Measurements from ENCODE around the gene CFLAR.
"Not testable (repeated sequence)": the region's sequence is repeated elsewhere in the genome, so short reads cannot be mapped to it uniquely, and the experiment has no call there.

Gene CFLAR

DNA sequence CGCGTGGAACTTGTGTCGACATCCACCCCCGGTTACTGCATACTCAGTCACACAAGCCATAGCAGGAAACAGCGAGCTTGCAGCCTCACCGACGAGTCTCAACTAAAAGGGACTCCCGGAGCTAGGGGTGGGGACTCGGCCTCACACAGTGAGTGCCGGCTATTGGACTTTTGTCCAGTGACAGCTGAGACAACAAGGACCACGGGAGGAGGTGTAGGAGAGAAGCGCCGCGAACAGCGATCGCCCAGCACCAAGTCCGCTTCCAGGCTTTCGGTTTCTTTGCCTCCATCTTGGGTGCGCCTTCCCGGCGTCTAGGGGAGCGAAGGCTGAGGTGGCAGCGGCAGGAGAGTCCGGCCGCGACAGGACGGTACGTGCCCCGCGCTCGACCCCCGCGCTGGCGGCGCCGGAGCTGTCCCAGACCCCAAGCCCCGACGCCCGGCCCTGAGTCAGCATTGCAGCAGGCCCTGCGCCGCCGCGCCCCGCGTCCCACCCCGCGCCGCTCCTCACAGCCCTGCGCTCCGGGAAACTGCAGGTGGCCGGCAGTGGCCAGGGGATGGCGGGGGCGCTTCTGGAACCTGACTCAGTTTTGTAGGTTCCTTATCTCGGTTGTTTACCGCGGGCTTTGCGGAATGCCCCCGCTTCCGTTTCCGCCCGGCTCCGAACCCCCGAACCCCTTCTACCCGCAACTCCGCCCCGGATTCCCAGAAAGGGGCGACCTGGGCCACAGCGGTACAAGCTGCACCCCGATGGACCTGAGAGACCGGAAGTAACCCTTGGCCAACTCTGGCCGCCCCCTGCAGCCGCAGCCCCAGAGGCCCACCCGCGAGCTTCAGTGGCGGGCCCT is at the start of gene CFLAR:
Gene CFLAR, plus strand, starts transcription at position 50 of the 844 bp plus-strand sequence. CDS start 13,702 bp downstream, outside the sequence.
- peak; percentile 65 for DNase-seq

DNA sequence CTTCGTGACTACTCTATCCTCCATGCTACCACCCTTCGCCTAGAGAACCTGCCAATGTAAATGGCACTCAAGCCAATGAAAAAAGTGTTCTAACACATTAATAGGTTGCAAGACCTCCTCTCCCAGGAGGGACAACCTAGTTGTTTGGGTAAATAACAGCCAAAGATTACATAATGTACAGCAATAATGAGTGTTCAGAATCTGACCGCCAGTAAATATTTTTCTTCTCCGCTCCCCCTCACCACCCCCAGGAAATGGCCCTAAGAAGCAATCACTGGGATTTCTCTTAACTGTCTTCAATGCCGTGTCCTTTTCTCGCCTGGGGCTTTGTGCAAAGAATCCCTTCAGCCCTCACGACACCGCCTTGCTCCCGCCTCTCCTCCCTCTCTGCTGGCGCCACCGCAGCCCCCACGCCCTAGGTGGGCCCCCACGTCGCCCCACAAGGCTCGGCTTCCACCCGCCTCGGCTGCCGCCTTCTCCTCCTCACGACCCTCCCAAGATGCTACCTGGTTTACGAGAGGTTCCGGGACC is 45.0 kb upstream of the CFLAR start:
- DNase-seq: no peak

- peak; percentile 91 for DNase-seq
These were observed 44.3 kb upstream of the CFLAR start, which contains the start of the genes HYCC2 and NDUFB3 for GRCh38 chr2:201071479-201072200. Gene HYCC2, minus strand, starts transcription at chr2:201071671. Its CDS starts 47,662 bp downstream, at chr2:201024009. Gene NDUFB3, plus strand, starts transcription at chr2:201072001. Its CDS starts 6,882 bp downstream, at chr2:201078883.

GRCh38 chr2:201072201-201072530 is 43.8 kb upstream of the CFLAR start:
- no peak for DNase-seq

GRCh38 chr2:201073071-201073470 is 42.9 kb upstream of the CFLAR start:
- no peak for DNase-seq

GRCh38 chr2:201074996-201075395 is 41.0 kb upstream of the CFLAR start:
- DNase-seq: no peak

DNA sequence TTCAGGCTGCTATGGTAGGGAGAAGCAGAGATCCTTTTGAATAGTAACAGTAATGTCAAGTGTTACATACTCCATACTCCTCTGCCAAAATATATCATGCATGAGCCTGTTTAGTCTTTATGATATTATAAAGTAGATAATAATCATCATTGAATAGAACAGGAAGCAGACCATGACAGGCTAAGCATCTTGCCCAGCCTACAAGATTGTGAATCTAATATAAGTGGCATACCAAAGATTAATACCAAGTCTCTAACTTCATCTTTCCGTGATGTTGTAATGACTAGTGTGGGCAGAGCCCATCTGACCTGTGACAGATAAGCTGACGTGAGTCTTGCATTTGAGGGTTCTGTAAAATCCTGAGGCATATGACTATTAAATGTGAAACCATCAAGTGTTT is 31.1 kb upstream of the CFLAR start:
- DNase-seq: no peak

DNA sequence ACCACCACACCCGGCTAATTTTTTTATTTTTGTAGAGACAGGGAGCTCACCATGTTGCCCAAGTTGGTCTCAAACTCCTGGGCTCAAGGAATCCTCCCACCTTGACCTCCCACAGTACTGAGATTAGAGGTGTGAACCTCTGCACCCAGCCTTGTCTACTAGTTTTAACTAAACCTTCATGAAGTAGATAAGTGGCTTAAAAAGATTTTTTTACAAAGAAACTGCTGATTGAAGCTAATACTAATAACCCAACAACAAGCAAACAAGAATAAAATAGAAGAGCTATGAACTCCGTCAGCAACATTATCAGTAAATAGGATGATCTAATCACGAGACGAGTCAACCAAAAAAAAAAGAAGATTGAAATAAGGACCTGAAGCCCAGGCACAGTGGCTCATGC is 25.4 kb upstream of the CFLAR start:
- no peak for DNase-seq

DNA sequence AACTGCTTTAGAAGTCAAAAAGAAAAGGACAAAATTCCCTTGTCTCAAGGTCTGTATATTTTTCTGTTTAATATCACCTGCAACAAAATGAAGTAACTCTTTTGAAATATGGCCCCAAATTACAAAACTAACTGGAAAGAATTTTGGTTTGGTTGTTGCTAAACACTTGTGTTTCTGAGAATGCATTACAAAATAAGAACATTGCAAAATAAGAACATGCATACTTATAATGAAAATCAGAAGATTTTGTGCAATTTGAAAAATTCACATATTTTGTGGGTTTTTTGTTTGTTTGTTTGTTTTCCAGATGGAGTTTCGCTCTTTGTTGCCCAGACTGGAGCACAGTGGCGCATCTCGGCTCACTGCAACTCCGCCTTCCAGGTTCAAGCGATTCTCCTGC is 22.4 kb upstream of the CFLAR start:
- no peak for DNase-seq

DNA sequence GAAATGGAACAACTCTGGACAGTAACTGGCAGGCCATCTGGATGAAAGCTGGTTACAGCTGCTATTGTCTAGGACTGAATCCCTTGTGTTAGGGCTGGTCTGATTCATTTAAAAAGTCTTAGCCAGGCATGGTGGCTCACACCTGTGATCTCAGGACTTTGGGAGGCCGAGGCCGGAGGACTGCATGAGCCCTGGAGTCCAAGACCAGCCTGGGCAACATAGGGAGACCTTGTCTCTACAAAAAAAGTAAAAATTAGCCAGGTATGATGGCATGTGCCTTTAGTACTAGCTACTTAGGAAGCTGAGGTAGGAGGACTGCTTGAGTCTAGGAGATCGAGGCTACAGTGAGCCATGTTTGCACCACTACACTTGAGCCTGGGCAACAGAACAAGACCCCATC is 15.5 kb upstream of the CFLAR start:
- DNase-seq: no peak

DNA sequence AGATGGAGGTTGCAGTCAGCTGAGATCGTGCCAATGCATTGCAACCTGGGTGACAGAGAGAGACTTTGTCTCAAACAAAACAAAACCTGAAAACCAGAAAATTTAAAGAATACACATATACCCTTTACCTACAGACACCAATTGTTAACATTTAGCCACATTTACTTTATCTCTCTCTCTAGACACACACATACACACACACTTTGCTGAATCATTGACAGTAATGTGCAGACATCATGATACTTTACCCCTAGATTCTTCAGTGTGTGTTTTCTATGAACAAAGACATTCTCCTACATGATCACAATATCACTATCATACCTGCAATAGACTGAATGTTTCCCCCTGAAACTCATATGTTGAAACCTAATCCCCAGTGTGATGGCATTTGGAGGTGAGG is 10.2 kb upstream of the CFLAR start:
- DNase-seq: no peak

- no peak for DNase-seq
These were observed 8.3 kb upstream of the CFLAR start for GRCh38 chr2:201107624-201108023.

DNA sequence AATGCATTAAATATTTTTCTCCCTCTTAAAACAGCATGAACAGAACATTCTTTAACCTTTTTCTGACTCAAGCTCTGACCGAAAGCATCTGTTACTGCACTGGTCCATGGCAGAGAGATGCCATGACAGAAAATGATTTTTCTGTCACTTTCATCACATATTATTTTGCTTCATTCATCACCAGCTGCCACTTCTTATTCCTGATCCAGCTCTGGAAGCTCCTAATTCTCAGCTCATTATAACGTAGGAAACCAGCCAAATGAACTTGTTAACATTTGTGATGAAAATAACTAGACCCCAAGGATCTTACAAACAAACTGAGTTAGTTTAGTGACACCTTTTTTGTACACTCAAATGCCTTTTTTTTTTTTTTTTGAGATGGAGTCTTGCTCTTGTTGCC is 7.6 kb upstream of the CFLAR start:
- DNase-seq: no peak

- no peak for DNase-seq
These were observed 6.8 kb upstream of the CFLAR start for GRCh38 chr2:201109186-201109585.

DNA sequence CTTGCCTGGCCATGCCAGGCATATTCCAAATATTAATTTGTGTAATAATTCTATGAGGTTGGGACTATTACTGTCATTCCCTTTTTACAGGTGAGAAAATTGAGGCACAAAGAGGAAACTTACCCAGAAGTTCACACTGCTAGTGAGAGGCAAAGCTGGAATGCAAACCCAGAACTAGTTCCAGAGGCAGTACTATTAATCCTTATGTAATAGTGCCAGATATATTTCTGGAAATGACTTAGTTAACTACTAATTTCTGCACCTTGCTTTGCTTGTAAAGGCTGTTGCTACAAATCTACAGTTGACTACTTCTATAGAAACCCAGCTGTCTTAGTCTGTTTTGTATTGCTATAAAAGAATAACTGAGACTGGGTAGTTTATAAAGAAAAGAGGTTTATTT is 5.3 kb upstream of the CFLAR start:
- no peak for DNase-seq

- DNase-seq: no peak
These were observed 4.9 kb upstream of the CFLAR start for GRCh38 chr2:201111096-201111495.

GRCh38 chr2:201114350-201114749 is 1.6 kb upstream of the CFLAR start:
- DNase-seq: no peak

DNA sequence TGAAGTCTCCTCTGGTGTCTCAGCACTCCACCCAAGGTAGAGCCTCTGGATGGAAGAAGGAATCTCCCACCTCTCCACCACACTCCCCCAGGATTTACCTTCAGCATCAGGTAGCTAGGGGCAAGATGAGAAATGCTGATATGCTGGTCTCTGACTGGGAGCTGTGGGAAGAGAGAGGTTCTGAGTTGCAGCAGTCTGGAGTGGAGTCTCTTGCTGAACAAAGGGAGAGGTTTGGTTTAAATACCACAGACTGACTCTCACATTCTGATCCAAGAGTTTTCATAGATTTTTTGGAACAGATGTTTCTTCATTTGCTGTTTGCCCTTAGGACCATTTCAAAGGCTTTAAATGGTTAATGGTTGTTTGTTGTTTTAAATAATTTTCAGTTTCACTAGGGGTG is 1.1 kb upstream of the CFLAR start:
- no peak for DNase-seq

DNA sequence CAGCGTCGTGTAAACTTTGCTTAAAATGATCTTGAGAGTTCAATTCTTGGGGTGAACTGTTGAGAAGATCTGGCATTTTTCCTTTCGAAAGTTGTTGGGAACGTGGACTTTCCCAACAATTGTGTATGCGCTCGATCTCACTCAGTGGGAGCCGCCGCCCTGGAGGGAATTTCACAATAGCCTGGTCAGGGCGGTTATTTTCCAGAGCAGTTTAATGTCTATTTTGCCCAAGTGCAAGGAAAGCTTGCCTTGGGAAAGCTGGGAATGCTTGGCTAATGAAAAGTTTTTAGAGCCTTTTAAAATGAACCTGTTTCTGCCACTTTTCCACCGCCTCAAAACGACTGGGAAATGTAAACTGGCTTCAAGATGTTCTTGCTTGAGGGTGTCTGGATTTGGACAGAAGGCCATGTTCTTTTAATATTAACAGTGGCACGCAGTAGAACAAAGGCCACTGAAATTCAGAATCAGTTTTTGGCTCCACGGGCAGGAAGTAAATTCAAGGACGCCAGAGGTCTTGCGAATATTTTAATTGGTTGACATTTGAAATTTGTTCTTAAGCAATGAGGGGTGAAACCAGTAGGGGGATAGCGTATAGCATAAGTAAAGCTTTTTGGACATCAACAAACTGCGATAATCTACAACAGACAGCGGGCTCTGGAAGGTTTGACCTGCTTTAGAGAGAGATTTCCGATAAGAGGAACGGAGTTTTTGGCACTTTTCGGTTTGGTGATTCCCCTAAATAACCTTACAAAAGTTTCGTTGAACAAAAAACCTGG is 1.2 kb downstream of the CFLAR start:
- DNase-seq: peak; percentile 88

GRCh38 chr2:201117735-201118094 is 1.8 kb downstream of the CFLAR start:
- not testable (repeated sequence) for DNase-seq

GRCh38 chr2:201118121-201118960 is 2.4 kb downstream of the CFLAR start:
- DNase-seq: peak; percentile 79
